DOHH2 (cell line): ENCODE measurements around the gene SDF2L1.

Source experiments
- H3F3A ChIP-seq: fragments of 200-600 bp; sonication (generic), shearing (Covaris generic); 2 replicates; pipeline ENCODE4 v1.6.0; 2016; ENCODE audit warnings: antibody characterized with exemption, mild to moderate bottlenecking; ENCODE audit not compliant: control insufficient read depth, insufficient read depth
- H3K27ac ChIP-seq: fragments of 200-600 bp; sonication (generic); 2 replicates; pipeline ENCODE4 v1.5.1; 2014; ENCODE audit warnings: low read depth, mild to moderate bottlenecking, low read length, moderate library complexity
- H3K27me3 ChIP-seq: fragments of 200-600 bp; sonication (generic); 2 replicates; pipeline ENCODE4 v1.6.1; 2014; ENCODE audit warnings: mild to moderate bottlenecking, low read length, mixed read lengths; ENCODE audit not compliant: control insufficient read depth
- H3K36me3 ChIP-seq: fragments of 200-600 bp; sonication (generic); 2 replicates; pipeline ENCODE4 v1.6.1; 2014; ENCODE audit warnings: mild to moderate bottlenecking, low read length, moderate library complexity, mixed read lengths; ENCODE audit not compliant: control insufficient read depth
- H3K4me1 ChIP-seq: fragments of 200-600 bp; sonication (generic); 2 replicates; pipeline ENCODE4 v1.6.1; 2014; ENCODE audit warnings: mild to moderate bottlenecking, low read length, mixed read lengths; ENCODE audit not compliant: control insufficient read depth
- H3K4me2 ChIP-seq: fragments of 200-600 bp; sonication (generic); 2 replicates; pipeline ENCODE4 v1.6.0; 2014; ENCODE audit warnings: mild to moderate bottlenecking, low read length, moderate library complexity
- H3K4me3 ChIP-seq: fragments of 200-600 bp; sonication (generic); 2 replicates; pipeline ENCODE4 v1.5.1; 2014; ENCODE audit warnings: mild to moderate bottlenecking, low read length, mixed read lengths
- H3K79me2 ChIP-seq: fragments of 200-600 bp; sonication (generic); 2 replicates; pipeline ENCODE4 v1.6.1; 2014; ENCODE audit warnings: mild to moderate bottlenecking, low read length, mixed read lengths; ENCODE audit not compliant: control insufficient read depth
- H3K9me2 ChIP-seq: fragments of 200-600 bp; sonication (generic); replicated peaks from 2 replicates; pipeline ENCODE4 v1.6.1; 2014; ENCODE audit warnings: mild to moderate bottlenecking, low read length, mixed read lengths; ENCODE audit not compliant: control insufficient read depth
- H3K9me3 ChIP-seq: fragments of 200-600 bp; sonication (generic); 2 replicates; pipeline ENCODE4 v1.6.1; 2014; ENCODE audit warnings: antibody characterized with exemption, low read length, mixed read lengths; ENCODE audit not compliant: control insufficient read depth, insufficient read depth
- H4K20me1 ChIP-seq: fragments of 200-600 bp; sonication (generic); 2 replicates; pipeline ENCODE4 v1.6.0; 2014; ENCODE audit warnings: low read depth, mild to moderate bottlenecking, antibody characterized with exemption, low read length, moderate library complexity; ENCODE audit not compliant: control insufficient read depth, insufficient read depth
- EZH2phosphoT487 ChIP-seq: fragments of 200-600 bp; sonication (generic); IDR thresholded peaks from 2 replicates; pipeline ENCODE4 v1.6.1; 2017; ENCODE audit warnings: borderline replicate concordance, mild to moderate bottlenecking, antibody characterized with exemption, low read length, moderate library complexity, mixed read lengths
- TF ChIP-seq, protein P1 (sequence below): fragments of 200-600 bp; sonication (generic); IDR thresholded peaks from one replicate; pipeline ENCODE4 v1.5.1; 2014; ENCODE audit warnings: antibody characterized with exemption, mild to moderate bottlenecking, low read depth, low read length; ENCODE audit not compliant: poor library complexity, severe bottlenecking

SDF2L1 gene

DNA sequence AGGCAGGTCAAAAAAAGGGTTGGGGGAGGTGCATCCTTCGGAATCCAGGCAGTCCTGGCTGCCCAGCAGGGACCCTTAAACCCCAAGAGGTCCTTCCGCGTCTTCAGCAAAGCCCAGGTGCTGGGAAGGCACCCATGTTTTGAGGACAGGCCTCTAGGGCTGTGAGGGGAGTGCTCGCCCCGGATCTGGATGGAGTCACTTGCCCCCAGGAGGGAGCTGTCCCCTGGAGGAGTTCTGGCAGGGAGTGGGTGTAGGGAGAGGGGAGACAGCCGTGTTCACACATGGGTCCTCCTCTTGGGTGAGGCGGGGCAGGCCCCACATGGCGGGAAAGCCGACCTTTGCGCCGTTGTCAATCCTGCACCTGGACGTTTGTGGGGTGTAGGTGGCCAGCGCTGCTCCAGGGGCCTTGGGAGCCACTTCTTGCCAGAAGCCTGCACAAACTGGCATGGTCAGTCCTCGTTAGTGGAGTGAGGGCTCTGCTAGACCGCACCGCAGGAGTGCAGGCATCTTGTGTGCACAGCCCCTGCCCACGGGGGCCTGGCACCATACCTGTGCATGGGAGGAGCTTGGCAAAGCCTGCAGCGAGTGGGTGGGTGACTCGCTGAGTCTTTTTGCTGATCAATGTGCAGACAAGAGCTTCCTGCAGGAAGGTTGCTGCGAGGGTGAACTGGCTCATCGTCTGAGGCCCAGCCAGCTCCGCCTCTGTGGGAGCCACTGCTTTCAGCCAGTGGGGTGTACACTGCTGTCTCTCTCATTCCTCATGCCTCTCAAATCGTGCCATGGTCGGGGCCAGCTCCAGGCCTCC, 39.7 kb downstream of the SDF2L1 start:
- Histone ChIP-seq H3K9me2 (no peaks in the 10 kb centered on the region), H3F3A (no peaks in the 10 kb centered on the region), H3K9me3 (no peaks in the 10 kb centered on the region), H3K27ac (no peak overlapping the region), H3K79me2 (no peaks in the 10 kb centered on the region), H3K4me3 (no peak overlapping the region), H3K36me3 (peaks cover 39% of the 10 kb centered on the region), H3K4me2 (no peak overlapping the region), H3K27me3 (no peaks in the 10 kb centered on the region), H4K20me1 (no peaks in the 10 kb centered on the region), H3K4me1 (no peaks in the 10 kb centered on the region)
- no peak for TF ChIP-seq EZH2phosphoT487
- TF ChIP-seq, protein P1, sequence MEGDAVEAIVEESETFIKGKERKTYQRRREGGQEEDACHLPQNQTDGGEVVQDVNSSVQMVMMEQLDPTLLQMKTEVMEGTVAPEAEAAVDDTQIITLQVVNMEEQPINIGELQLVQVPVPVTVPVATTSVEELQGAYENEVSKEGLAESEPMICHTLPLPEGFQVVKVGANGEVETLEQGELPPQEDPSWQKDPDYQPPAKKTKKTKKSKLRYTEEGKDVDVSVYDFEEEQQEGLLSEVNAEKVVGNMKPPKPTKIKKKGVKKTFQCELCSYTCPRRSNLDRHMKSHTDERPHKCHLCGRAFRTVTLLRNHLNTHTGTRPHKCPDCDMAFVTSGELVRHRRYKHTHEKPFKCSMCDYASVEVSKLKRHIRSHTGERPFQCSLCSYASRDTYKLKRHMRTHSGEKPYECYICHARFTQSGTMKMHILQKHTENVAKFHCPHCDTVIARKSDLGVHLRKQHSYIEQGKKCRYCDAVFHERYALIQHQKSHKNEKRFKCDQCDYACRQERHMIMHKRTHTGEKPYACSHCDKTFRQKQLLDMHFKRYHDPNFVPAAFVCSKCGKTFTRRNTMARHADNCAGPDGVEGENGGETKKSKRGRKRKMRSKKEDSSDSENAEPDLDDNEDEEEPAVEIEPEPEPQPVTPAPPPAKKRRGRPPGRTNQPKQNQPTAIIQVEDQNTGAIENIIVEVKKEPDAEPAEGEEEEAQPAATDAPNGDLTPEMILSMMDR: no peak

DNA sequence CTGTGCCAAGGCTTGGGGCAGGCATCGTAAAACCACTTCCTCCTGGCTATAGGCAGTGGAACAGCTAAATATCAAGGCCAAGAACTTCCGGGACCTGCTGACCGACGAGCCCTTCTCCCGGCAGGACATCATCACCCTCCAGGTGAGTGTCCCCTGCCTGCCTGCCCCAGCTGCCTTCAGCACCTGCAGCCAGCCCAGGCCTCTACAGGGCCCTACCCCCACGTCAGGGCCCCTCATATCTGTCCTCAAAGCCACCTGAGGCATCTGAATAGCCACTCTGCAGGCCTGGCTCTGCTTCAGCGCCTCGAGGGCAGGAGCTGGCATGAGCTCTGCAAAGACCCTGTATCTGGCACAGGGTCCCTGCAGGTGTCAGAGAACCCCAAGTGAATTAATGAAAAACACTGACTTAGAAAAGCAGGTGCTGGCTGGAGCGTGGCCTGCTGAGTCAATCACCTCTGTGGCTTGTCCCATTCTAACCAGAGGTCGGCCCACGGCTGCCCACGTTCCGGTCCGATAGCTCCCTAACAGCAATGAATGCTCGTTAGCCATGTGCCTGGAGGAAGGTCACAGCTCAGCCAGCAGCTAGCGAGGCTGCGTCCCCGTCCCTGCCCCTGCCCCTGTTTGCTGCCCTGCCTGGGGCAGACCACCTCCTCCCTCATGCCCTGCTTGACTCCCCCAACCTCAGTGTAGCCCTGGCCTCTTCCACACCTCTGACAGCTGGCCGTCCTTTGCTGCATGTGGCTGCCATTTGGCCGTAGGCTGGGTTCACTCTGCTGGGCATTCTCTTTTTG, 40.5 kb downstream of the SDF2L1 start:
- H3K4me3 ChIP-seq: no peak overlapping the region
- H3K4me2 ChIP-seq: no peak overlapping the region
- H3K27me3 ChIP-seq: no peaks in the 10 kb centered on the region
- H3K79me2 ChIP-seq: no peaks in the 10 kb centered on the region
- no peak overlapping the region for H3K27ac ChIP-seq
- no peaks in the 10 kb centered on the region for H4K20me1 ChIP-seq
- H3K4me1 ChIP-seq: no peaks in the 10 kb centered on the region
- H3K36me3 ChIP-seq: peaks cover 44% of the 10 kb centered on the region
- no peaks in the 10 kb centered on the region for H3F3A ChIP-seq
- no peaks in the 10 kb centered on the region for H3K9me3 ChIP-seq
- no peak for TF ChIP-seq EZH2phosphoT487
- TF ChIP-seq, protein P1: no peak
- no peaks in the 10 kb centered on the region for H3K9me2 ChIP-seq

DNA sequence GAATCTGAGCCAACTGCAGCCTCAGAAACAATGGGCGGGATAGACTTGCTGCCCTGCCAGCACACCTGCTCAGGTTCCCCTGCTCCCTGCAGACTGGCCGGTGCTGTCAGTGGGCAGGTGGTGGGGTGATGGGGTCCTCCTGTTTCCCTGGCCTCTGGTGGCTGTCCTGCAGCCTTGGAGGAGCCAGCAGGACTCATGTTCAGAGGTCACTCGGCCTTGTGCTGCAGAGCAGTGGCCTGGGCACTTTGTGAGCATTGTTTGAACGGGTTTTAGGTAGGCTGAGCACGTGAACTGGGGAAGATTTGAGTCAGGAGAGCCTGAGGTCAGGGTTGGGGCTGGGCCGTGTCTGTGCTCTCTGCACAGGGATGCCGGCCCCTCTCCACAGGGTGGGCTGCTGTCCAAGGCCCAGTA, 41.3 kb downstream of the SDF2L1 start:
- H3K27ac ChIP-seq: no peak overlapping the region
- no peaks in the 10 kb centered on the region for H3K79me2 ChIP-seq
- no peak overlapping the region for H3K4me3 ChIP-seq
- H3K27me3 ChIP-seq: no peaks in the 10 kb centered on the region
- no peaks in the 10 kb centered on the region for H3K9me3 ChIP-seq
- H3K4me1 ChIP-seq: no peaks in the 10 kb centered on the region
- H3F3A ChIP-seq: no peaks in the 10 kb centered on the region
- no peaks in the 10 kb centered on the region for H3K9me2 ChIP-seq
- peaks cover 51% of the 10 kb centered on the region for H3K36me3 ChIP-seq
- H3K4me2 ChIP-seq: no peak overlapping the region
- TF ChIP-seq, protein P1: no peak
- no peak for TF ChIP-seq EZH2phosphoT487
- H4K20me1 ChIP-seq: no peaks in the 10 kb centered on the region
